OCI-LY7 (cell line): ENCODE results near the gene KRTAP5-9. TPM values are rescaled to one million over a fixed set of nuclear protein-coding genes. Genes with fewer than 3 reads are reported as not detected.
"Not testable (repeated sequence)": the region's sequence is repeated elsewhere in the genome, so short reads cannot be mapped to it uniquely, and the experiment has no call there.

Source experiments
- BruUV-seq: library from RNA; stranded (reverse); fragments of 400-500 nt; replicated peaks from 2 replicates; lab custom pipeline; 2021; lab: Mats Ljungman, UMichigan
- CTCF ChIA-PET: fragments of 300-600 bp; sonication (Branson Sonifier 250); formaldehyde crosslinking; loops from one replicate; lab custom pipeline; 2022; ENCODE audit warnings: antibody characterized with exemption; ENCODE audit not compliant: unreplicated experiment; lab: Charles Lee
- POLR2A ChIA-PET: fragments of 300-600 bp; sonication (Branson Sonifier 250); formaldehyde crosslinking; loops from one replicate; lab custom pipeline; 2022; ENCODE audit warnings: antibody characterized with exemption; lab: Charles Lee
- DNase-seq: peaks from one replicate; pipeline ENCODE4 v3.0.0-alpha.2; 2015; ENCODE audit warnings: low spot score
- H2AFZ ChIP-seq: fragments of 200-600 bp; sonication (generic), shearing (Covaris generic); 2 replicates; pipeline ENCODE4 v1.6.1; 2014; ENCODE audit warnings: mild to moderate bottlenecking, antibody characterized with exemption, low read length, moderate library complexity
- H3K27ac ChIP-seq: fragments of 200-600 bp; sonication (generic); 2 replicates; pipeline ENCODE4 v1.5.1; 2014; ENCODE audit warnings: mixed run types, low read depth, mild to moderate bottlenecking, moderate library complexity, low read length, inconsistent platforms; ENCODE audit not compliant: poor library complexity, severe bottlenecking
- H3K36me3 ChIP-seq: fragments of 200-600 bp; sonication (generic); 2 replicates; pipeline ENCODE4 v1.6.1; 2014; ENCODE audit warnings: mild to moderate bottlenecking, antibody characterized with exemption, low read length, moderate library complexity, mixed read lengths; ENCODE audit not compliant: insufficient read depth
- H3K4me1 ChIP-seq: fragments of 200-600 bp; sonication (generic); 2 replicates; pipeline ENCODE4 v1.5.1; 2014; ENCODE audit warnings: mild to moderate bottlenecking, low read length; ENCODE audit not compliant: insufficient read depth, poor library complexity, severe bottlenecking
- H3K4me2 ChIP-seq: fragments of 200-600 bp; sonication (generic); 2 replicates; pipeline ENCODE4 v1.6.1; 2014; ENCODE audit warnings: mild to moderate bottlenecking, low read length
- H3K4me3 ChIP-seq: fragments of 200-600 bp; sonication (generic); 2 replicates; pipeline ENCODE4 v1.5.1; 2014; ENCODE audit warnings: mild to moderate bottlenecking, low read depth, low read length; ENCODE audit not compliant: poor library complexity, severe bottlenecking
- H3K79me2 ChIP-seq: fragments of 200-600 bp; sonication (generic); 2 replicates; pipeline ENCODE4 v1.6.1; 2016; ENCODE audit warnings: low read depth, mild to moderate bottlenecking, low read length, moderate library complexity, mixed read lengths; ENCODE audit not compliant: insufficient read depth
- H3K9me2 ChIP-seq: fragments of 200-600 bp; sonication (generic); 2 replicates; pipeline ENCODE4 v1.6.1; 2016; ENCODE audit warnings: mild to moderate bottlenecking, low read length, mixed read lengths; ENCODE audit not compliant: insufficient read depth
- H3K9me3 ChIP-seq: fragments of 200-600 bp; sonication (generic); 2 replicates; pipeline ENCODE4 v1.6.1; 2014; ENCODE audit warnings: mild to moderate bottlenecking, mixed run types, low read length, mixed read lengths
- H4K20me1 ChIP-seq: fragments of 200-600 bp; sonication (generic); 2 replicates; pipeline ENCODE4 v1.6.1; 2014; ENCODE audit warnings: mild to moderate bottlenecking, antibody characterized with exemption, low read length, moderate library complexity, mixed read lengths; ENCODE audit not compliant: insufficient read depth
- EZH2phosphoT487 ChIP-seq: fragments of 200-600 bp; sonication (generic); IDR thresholded peaks from 2 replicates; pipeline ENCODE4 v1.6.1; 2018; ENCODE audit warnings: low read depth, borderline replicate concordance, mild to moderate bottlenecking, mixed run types, antibody characterized with exemption, low read length, moderate library complexity, mixed read lengths
- intact Hi-C: fragments of 100-400 bp; cut with micrococcal nuclease; formaldehyde crosslinking; loops from one replicate; pipeline ENCODE4 v1.10.0; 2022; ENCODE audit not compliant: unreplicated experiment
- total RNA-seq, 2 experiments: library from RNA; depleted of rRNA in 1 of 2; stranded (reverse); fragments of >200 nt in 1 of 2; shearing (Covaris generic) in 1 of 2; gene quantifications; 2 replicates each; pipeline ENCODE4 v1.2.3, GENCODE V29; 2014 to 2022
- TF ChIP-seq, protein P1 (sequence below): fragments of 200-600 bp; sonication (generic); conservative IDR thresholded peaks from 2 replicates; pipeline ENCODE4 v1.5.1; 2014; ENCODE audit warnings: mild to moderate bottlenecking, antibody characterized with exemption, low read length, moderate library complexity, mixed read lengths

The KRTAP5-9 gene
- total RNA-seq, 2 experiments from 2014 or later: not detected

DNA sequence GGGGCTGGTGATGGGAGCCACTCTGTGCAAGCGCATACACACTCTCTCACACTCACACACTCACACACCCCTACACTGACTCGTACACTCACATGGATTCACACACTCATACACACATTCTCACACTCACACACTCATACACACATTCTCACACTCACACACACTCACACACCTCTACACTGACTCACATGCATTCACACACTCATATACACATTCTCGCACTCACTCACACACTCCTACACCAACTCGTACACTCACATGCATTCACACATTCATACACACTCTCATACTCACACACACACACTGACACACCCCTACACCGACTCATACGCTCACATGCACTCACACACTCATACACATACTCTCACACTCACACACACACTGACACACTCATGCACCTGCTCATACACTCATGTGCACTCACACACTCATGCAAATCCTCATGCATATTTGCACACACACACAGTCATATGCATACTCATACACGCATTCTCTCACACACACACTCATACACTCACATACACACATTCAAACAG lies 29.3 kb downstream of the KRTAP5-9 start:
- Histone ChIP-seq H3K4me2 (no peak overlapping the region), H3K4me1 (no peaks in the 10 kb centered on the region), H3K9me2 (no peaks in the 10 kb centered on the region), H2AFZ (no peak overlapping the region), H3K27ac (no peak overlapping the region), H4K20me1 (no peaks in the 10 kb centered on the region), H3K79me2 (no peaks in the 10 kb centered on the region), H3K4me3 (no peak overlapping the region), H3K9me3 (no peaks in the 10 kb centered on the region), H3K36me3 (no peaks in the 10 kb centered on the region)
- TF ChIP-seq, protein P1, sequence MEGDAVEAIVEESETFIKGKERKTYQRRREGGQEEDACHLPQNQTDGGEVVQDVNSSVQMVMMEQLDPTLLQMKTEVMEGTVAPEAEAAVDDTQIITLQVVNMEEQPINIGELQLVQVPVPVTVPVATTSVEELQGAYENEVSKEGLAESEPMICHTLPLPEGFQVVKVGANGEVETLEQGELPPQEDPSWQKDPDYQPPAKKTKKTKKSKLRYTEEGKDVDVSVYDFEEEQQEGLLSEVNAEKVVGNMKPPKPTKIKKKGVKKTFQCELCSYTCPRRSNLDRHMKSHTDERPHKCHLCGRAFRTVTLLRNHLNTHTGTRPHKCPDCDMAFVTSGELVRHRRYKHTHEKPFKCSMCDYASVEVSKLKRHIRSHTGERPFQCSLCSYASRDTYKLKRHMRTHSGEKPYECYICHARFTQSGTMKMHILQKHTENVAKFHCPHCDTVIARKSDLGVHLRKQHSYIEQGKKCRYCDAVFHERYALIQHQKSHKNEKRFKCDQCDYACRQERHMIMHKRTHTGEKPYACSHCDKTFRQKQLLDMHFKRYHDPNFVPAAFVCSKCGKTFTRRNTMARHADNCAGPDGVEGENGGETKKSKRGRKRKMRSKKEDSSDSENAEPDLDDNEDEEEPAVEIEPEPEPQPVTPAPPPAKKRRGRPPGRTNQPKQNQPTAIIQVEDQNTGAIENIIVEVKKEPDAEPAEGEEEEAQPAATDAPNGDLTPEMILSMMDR: no peak
- no peak for TF ChIP-seq EZH2phosphoT487
- POLR2A ChIA-PET: no interaction called here
- BruUV-seq: no TSS peak
- CTCF ChIA-PET: no interaction called here
- DNase-seq: no peak
- intact Hi-C loops: no loop called here

DNA sequence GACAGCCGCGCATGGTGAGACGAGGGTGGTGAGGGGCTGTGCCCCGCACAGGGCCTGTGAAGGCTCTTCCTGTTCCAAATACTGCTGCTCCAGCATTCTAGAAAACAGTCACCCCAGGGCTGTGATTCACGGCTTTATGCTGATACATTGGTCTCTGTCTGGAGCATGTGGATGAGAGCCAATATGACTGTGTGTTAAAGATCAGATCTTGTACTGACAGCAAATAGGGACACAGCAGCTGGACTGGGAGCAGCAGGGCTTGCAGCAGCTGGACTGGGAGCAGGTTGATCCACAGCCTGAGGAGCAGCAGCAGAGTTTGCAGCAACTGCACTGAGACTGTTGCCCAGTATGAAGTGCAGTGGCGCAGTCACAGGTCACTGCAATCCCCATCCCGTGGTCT lies 31.3 kb downstream of the KRTAP5-9 start:
- H3K36me3 ChIP-seq, H4K20me1 ChIP-seq, H3K4me3 ChIP-seq, POLR2A ChIA-PET, intact Hi-C loops, BruUV-seq, DNase-seq, H3K4me1 ChIP-seq, CTCF ChIA-PET, H3K9me2 ChIP-seq, H3K27ac ChIP-seq, H3K79me2 ChIP-seq, H3K4me2 ChIP-seq, H2AFZ ChIP-seq, H3K9me3 ChIP-seq: not testable (repeated sequence)

DNA sequence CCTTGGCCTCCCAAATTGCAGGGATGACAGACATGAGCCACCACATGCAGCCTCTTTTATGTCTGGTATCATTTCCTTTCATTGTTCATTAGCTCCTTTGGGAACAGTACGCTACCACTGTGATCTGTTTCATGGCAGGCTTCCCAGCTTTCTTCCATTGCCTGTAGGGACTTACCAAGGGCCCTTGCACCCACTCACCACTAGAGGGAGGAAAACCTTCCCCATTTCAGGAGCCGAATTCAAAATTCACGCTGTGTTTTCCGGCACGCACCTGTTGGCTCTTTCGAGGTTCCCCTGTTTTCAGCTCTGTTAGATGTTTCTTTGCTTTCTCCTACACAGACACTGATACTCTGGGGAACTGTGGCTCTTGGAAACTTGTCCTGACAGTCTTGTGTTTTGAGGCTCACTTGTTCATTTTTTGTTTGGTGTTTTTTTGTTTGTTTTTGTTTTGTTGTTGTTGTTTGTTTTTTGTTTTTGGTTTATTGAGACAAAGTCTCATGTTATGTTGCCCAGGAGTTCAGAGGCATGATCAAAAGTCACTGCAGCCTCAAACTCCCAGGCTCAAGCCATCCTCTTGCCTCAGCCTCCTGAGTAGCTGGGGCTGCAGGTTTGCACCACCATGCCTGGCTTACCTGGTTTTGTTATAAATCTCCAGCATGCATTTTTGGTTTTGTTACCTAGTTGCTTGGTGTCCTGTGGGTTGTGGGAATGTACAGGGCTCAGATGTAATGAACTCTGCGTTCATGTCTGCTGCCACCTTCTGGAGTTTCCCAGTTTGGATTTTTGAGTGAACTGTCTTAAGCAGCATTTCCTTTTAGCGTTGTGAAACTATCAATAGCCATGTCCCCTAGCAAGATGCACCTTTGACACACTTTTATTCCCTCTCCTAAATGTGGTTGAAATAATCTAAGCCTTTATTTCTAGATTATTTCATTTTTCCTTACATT lies 32.1 kb downstream of the KRTAP5-9 start:
- peak; percentile 61 for DNase-seq
- intact Hi-C loops: no loop called here
- TF ChIP-seq, protein P1: peak; percentile 81
- no peak for TF ChIP-seq EZH2phosphoT487

More for the DNA sequence above, 32.1 kb downstream of the KRTAP5-9 start:
- CTCF ChIA-PET: no interaction called here
- no peaks in the 10 kb centered on the region for H3K9me3 ChIP-seq
- no peaks in the 10 kb centered on the region for H3K9me2 ChIP-seq
- POLR2A ChIA-PET: no interaction called here
- H3K79me2 ChIP-seq: no peaks in the 10 kb centered on the region
- no TSS peak for BruUV-seq
- no peaks in the 10 kb centered on the region for H3K4me1 ChIP-seq
- no peak overlapping the region for H3K4me3 ChIP-seq
- H2AFZ ChIP-seq: no peak overlapping the region
- H3K4me2 ChIP-seq: no peak overlapping the region
- H4K20me1 ChIP-seq: no peaks in the 10 kb centered on the region
- no peak overlapping the region for H3K27ac ChIP-seq
- no peaks in the 10 kb centered on the region for H3K36me3 ChIP-seq
